DND-41 (cell line): ENCODE results near the gene PPP2R2B.

ENCODE experiments used
- CTCF ChIP-seq: IDR thresholded peaks from 2 replicates; pipeline ENCODE4 v1.5.1; 2012; ENCODE audit warnings: borderline replicate concordance, low read length, moderate library complexity, mild to moderate bottlenecking; ENCODE audit not compliant: poor library complexity, severe bottlenecking; ENCODE audit errors: extremely low read depth
- EZH2 ChIP-seq: IDR thresholded peaks from 3 replicates; pipeline ENCODE4 v1.6.1; 2012; ENCODE audit warnings: borderline replicate concordance, low read depth, mild to moderate bottlenecking, moderate library complexity, low read length, inconsistent platforms; ENCODE audit not compliant: severe bottlenecking

- TF ChIP-seq CTCF (no peak), EZH2 (no peak)
Measured at GRCh38 chr5:146772881-146773466, 105.6 kb downstream of the PPP2R2B start.
